ENCODE results near the gene NAIF1.

- no peak for TF ChIP-seq POLR2A (IDR thresholded peaks at IDR 0.05; ENCODE audit: low read length)
- TF ChIP-seq, protein P1, sequence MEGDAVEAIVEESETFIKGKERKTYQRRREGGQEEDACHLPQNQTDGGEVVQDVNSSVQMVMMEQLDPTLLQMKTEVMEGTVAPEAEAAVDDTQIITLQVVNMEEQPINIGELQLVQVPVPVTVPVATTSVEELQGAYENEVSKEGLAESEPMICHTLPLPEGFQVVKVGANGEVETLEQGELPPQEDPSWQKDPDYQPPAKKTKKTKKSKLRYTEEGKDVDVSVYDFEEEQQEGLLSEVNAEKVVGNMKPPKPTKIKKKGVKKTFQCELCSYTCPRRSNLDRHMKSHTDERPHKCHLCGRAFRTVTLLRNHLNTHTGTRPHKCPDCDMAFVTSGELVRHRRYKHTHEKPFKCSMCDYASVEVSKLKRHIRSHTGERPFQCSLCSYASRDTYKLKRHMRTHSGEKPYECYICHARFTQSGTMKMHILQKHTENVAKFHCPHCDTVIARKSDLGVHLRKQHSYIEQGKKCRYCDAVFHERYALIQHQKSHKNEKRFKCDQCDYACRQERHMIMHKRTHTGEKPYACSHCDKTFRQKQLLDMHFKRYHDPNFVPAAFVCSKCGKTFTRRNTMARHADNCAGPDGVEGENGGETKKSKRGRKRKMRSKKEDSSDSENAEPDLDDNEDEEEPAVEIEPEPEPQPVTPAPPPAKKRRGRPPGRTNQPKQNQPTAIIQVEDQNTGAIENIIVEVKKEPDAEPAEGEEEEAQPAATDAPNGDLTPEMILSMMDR (IDR thresholded peaks at IDR 0.05), result no peak
- no peak for TF ChIP-seq RAD21 (conservative IDR thresholded peaks at IDR 0.05 in 1 of 2, IDR thresholded peaks at IDR 0.05 in 1 of 2)
- TF ChIP-seq ZFP36 (IDR thresholded peaks at IDR 0.05; ENCODE audit: borderline replicate concordance, partially characterized antibody), result no peak
- TF ChIP-seq HMGXB4 (CRISPR knock-in tag; IDR thresholded peaks at IDR 0.05; ENCODE audit: borderline replicate concordance), result no peak
- TF ChIP-seq ZNF302 (CRISPR knock-in tag; IDR thresholded peaks at IDR 0.05), result no peak
- TF ChIP-seq HDAC2 (IDR thresholded peaks at IDR 0.05), result no peak
- TF ChIP-seq, protein P2, sequence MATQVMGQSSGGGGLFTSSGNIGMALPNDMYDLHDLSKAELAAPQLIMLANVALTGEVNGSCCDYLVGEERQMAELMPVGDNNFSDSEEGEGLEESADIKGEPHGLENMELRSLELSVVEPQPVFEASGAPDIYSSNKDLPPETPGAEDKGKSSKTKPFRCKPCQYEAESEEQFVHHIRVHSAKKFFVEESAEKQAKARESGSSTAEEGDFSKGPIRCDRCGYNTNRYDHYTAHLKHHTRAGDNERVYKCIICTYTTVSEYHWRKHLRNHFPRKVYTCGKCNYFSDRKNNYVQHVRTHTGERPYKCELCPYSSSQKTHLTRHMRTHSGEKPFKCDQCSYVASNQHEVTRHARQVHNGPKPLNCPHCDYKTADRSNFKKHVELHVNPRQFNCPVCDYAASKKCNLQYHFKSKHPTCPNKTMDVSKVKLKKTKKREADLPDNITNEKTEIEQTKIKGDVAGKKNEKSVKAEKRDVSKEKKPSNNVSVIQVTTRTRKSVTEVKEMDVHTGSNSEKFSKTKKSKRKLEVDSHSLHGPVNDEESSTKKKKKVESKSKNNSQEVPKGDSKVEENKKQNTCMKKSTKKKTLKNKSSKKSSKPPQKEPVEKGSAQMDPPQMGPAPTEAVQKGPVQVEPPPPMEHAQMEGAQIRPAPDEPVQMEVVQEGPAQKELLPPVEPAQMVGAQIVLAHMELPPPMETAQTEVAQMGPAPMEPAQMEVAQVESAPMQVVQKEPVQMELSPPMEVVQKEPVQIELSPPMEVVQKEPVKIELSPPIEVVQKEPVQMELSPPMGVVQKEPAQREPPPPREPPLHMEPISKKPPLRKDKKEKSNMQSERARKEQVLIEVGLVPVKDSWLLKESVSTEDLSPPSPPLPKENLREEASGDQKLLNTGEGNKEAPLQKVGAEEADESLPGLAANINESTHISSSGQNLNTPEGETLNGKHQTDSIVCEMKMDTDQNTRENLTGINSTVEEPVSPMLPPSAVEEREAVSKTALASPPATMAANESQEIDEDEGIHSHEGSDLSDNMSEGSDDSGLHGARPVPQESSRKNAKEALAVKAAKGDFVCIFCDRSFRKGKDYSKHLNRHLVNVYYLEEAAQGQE (IDR thresholded peaks at IDR 0.05), result no peak
- TF ChIP-seq EP300 (IDR thresholded peaks at IDR 0.05), result no peak
- TF ChIP-seq E2F6 (IDR thresholded peaks at IDR 0.05; ENCODE audit: borderline replicate concordance, low read depth), result no peak
- TF ChIP-seq MYC (IDR thresholded peaks at IDR 0.05; ENCODE audit: borderline replicate concordance, low read length), result no peak
- TF ChIP-seq, protein P3, sequence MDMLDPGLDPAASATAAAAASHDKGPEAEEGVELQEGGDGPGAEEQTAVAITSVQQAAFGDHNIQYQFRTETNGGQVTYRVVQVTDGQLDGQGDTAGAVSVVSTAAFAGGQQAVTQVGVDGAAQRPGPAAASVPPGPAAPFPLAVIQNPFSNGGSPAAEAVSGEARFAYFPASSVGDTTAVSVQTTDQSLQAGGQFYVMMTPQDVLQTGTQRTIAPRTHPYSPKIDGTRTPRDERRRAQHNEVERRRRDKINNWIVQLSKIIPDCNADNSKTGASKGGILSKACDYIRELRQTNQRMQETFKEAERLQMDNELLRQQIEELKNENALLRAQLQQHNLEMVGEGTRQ (IDR thresholded peaks at IDR 0.05), result no peak
- no peak for TF ChIP-seq EHMT2 (IDR thresholded peaks at IDR 0.05; ENCODE audit: low read depth)
- TF ChIP-seq PHF8 (IDR thresholded peaks at IDR 0.05; ENCODE audit: borderline replicate concordance, low read depth), result no peak
Measured at GRCh38 chr9:128021098-128021497, 46.0 kb downstream of the NAIF1 start.

Measured in A549 (cell line).